ENCODE measurements around the gene NAPB. TPM values are rescaled to one million over a fixed set of nuclear protein-coding genes. Genes with fewer than 3 reads are reported as not detected.

The NAPB gene
- total and polyA plus RNA-seq, 2 of the 8 experiments (the other 6 are each of a cell fraction or from before 2014, with no cell fraction given): 6.2 to 12.3 TPM

DNA sequence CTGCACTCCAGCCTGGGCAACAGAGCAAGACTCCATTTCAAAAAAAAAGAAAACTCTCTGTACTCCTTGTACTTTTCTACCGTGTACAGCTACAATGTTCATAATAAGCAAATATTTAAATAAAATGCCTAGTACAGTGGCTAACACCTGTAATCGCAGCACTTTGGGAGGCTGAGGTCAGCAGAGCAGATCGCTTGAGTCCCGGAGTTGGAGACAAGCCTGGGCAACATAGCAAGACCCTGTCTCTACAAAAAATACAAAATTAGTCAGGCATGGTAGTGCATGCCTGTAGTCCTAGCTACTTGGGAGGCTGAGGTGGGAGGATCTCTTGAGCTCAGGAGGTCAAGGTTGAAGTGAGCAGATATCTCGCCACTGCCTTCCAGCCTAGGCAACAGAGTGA lies 5.7 kb downstream of the NAPB start (continued):
- TF ChIP-seq, protein P1, sequence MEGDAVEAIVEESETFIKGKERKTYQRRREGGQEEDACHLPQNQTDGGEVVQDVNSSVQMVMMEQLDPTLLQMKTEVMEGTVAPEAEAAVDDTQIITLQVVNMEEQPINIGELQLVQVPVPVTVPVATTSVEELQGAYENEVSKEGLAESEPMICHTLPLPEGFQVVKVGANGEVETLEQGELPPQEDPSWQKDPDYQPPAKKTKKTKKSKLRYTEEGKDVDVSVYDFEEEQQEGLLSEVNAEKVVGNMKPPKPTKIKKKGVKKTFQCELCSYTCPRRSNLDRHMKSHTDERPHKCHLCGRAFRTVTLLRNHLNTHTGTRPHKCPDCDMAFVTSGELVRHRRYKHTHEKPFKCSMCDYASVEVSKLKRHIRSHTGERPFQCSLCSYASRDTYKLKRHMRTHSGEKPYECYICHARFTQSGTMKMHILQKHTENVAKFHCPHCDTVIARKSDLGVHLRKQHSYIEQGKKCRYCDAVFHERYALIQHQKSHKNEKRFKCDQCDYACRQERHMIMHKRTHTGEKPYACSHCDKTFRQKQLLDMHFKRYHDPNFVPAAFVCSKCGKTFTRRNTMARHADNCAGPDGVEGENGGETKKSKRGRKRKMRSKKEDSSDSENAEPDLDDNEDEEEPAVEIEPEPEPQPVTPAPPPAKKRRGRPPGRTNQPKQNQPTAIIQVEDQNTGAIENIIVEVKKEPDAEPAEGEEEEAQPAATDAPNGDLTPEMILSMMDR (IDR thresholded peaks at IDR 0.05; ENCODE audit: control extremely low read depth in 1 of 3, insufficient read depth in 1 of 3, low read depth in 1 of 3, low read length in 3 of 3): no peak
- TF ChIP-seq SIN3A (conservative IDR thresholded peaks at IDR 0.05 in 1 of 2, IDR thresholded peaks at IDR 0.05 in 1 of 2; ENCODE audit: low read depth in 1 of 2, low read length in 2 of 2) (no peak), SIX5 (IDR thresholded peaks at IDR 0.05; ENCODE audit: low read depth, low read length) (no peak)
